Heart left ventricle (tissue), 16 donors: Measurements from ENCODE around the gene STK35. TPM values are rescaled to one million over a fixed set of nuclear protein-coding genes. Genes with fewer than 3 reads are reported as not detected.

ENCODE experiments used
- ATAC-seq, 4 donors: fragments of 200-7000 bp; cut with Tn5 transposase; one replicate each; pipeline ENCODE4 v1.9.1; 2020 to 2022; ENCODE audit warnings: moderate library complexity in 4 of 4, mild to moderate bottlenecking in 3 of 4, moderate number of reproducible peaks in 1 of 4
- DNase-seq, 5 donors: peaks; one replicate each; pipeline ENCODE4 v3.0.0-alpha.2; 2020
- H3K27ac ChIP-seq, 12 donors: fragments of 200-600 bp; sonication (generic) in 4 of 12; one replicate each; pipeline versions ENCODE4 v1.5.0 to v1.8.0; 2016 to 2022; ENCODE audit warnings: mild to moderate bottlenecking in 2 of 12
- H3K27me3 ChIP-seq, 9 donors: fragments of 200-600 bp; sonication (generic) in 2 of 9; one replicate each; pipeline versions ENCODE4 v1.5.1 to v1.8.0; 2016 to 2022; ENCODE audit warnings: mild to moderate bottlenecking in 3 of 9
- H3K36me3 ChIP-seq, 9 donors: fragments of 200-600 bp; sonication (generic) in 2 of 9; one replicate each; pipeline versions ENCODE4 v1.5.0 to v1.8.0; 2018 to 2022; ENCODE audit warnings: mild to moderate bottlenecking in 2 of 9
- H3K4me1 ChIP-seq, 12 donors: fragments of 200-600 bp; sonication (generic) in 4 of 12; one replicate each; pipeline versions ENCODE4 v1.5.0 to v1.8.0; 2016 to 2022; ENCODE audit warnings: mild to moderate bottlenecking in 3 of 12
- H3K4me3 ChIP-seq, 12 donors: fragments of 200-600 bp; sonication (generic) in 4 of 12; one replicate each; pipeline versions ENCODE4 v1.5.0 to v1.8.0; 2017 to 2022; ENCODE audit warnings: mild to moderate bottlenecking in 9 of 12, moderate library complexity in 4 of 12
- H3K9me3 ChIP-seq, 12 donors: fragments of 200-600 bp; sonication (generic) in 4 of 12; one replicate each; pipeline versions ENCODE4 v1.5.0 to v1.8.0; 2016 to 2022; ENCODE audit warnings: mild to moderate bottlenecking in 1 of 12
- CTCF ChIP-seq, 12 donors: fragments of 200-600 bp; sonication (generic) in 4 of 12; IDR thresholded peaks; one replicate each; pipeline versions ENCODE4 v1.5.0 to v1.8.0; 2018 to 2022; ENCODE audit warnings: antibody characterized with exemption in 12 of 12, mild to moderate bottlenecking in 5 of 12
- POLR2A ChIP-seq, 2 donors: fragments of 450-650 bp; IDR thresholded peaks; one replicate each; pipeline ENCODE4 v1.6.1; 2017; ENCODE audit warnings: antibody characterized with exemption in 2 of 2, mild to moderate bottlenecking in 2 of 2, moderate library complexity in 2 of 2
- WGBS, 4 donors: extraction: QIAGEN DNeasy Blood & Tissue Kit in 2 of 4; methylation state at CpG; one replicate each; pipeline versions ENCODE4 v1.1.5 to v1.1.7; 2013 to 2018; 5-methylcytosine and 5-hydroxymethylcytosine counted together
- intact Hi-C, 10 donors: fragments of 100-400 bp; cut with DNase I; formaldehyde crosslinking; loops; one replicate each; pipeline versions ENCODE4 v1.11.1 to v1.14.2; 2022
- polyA plus RNA-seq, 2 donors: library from polyadenylated mRNA; stranded (reverse); fragments of 200-250 nt; gene quantifications; one replicate each; pipeline ENCODE4 v1.2.3, GENCODE V29; 2013
- total RNA-seq, 9 donors: library from RNA; depleted of rRNA in 2 of 9; stranded (reverse); fragments of >200 nt in 2 of 9; fragmentation: NEBNext Ultra II Directional in 3 of 9; extraction: Animal tissue kit (Norgen Biotek cat#: 25700) in 3 of 9; gene quantifications; one replicate each; pipeline versions ENCODE4 v1.1.0 to v1.2.4, GENCODE V29; 2016 to 2023
- donor health status: ischemic (EF 13 %, LVEDD 7.1; RV severe dilation, severe dysfunction).
- donor health status: healthy with polysubstance abuse.
- donor health status: DM: no; HTN: yes; CAD: no.
- donor health status: DM: no; HTN: no; CAD: no.
- donor health status: ischemic (EF 25% LVEDD 6.9; RV normal size, moderate dysfunction).
- donor health status: ischemic (EF 25% LVEDD 5.7; RV mildly dilated, moderate dysfunction).
- donor health status: healthy.
- donor health status: DM: yes; HTN: yes; CAD: no.
- donor health status: ischemic (EF 35%, LVEDD 5.7; RV mildly dilated, moderate dysfunction).
- donor health status: nonischemic (EF 11% LVEDD 7.7; RV severe dilation, severe dysfunction).
- donor health status: DM: yes; HTN: yes; CAD: no.
- donor health status: PGD.
- donor health status: ischemic (EF 29% LVEDD 5.4; RV normal size, mild dysfunction).
- donor health status: nonischemic (EF 23%, LVEDD 6.1; RV moderate dilation, normal function).

STK35 gene
- total and polyA plus RNA-seq, 11 donors: 6.0 to 23.0 (median 14.3) TPM

DNA sequence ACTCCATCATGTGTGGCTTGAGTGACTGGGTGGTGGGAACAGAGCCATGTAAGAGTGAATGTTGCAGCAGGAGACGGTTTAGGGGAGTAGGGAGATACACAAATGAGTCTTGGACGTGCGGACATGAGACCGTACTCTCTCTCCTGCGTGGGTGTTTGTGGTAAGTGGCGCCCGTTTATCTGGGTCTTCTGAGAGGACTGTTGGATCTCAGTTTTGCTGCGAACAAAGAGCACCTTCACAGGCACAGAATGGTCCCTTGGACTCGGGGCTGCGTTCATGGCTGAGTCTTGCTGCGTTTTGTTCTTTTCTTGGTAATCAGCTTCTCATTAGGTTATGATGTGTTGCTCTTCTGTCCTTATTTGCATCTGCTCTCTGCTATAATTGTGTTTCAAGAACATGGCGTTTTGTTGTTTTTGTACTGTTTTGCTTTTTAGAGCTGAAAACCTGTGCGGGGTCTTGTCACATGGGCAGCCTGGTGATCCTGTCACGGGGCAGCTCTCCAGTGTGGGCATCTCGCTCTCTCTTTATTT, 28.5 kb downstream of the STK35 start:
- Histone ChIP-seq H3K9me3 (no peaks in the 10 kb centered on the region), H3K4me3 (no peak overlapping the region), H3K27ac (peak overlapping the region in 5 of 12 donors; percentile 2 to 35 (median 21)), H3K36me3 (peaks cover 0 to 12% (median 0%) of the 10 kb centered on the region in 9 donors), H3K4me1 (peaks cover 8 to 91% (median 68%) of the 10 kb centered on the region in 12 donors), H3K27me3 (no peaks in the 10 kb centered on the region)
- ATAC-seq (no peak), DNase-seq (no peak)
- 73 to 87% (median 82%) methylated on average over 15 of the region's 15 CpGs for WGBS, 4 donors
- intact Hi-C loops: no loop called here
- TF ChIP-seq POLR2A (IDR thresholded peaks at IDR 0.05): no peak
- TF ChIP-seq CTCF (IDR thresholded peaks at IDR 0.05): no peak

- no peak overlapping the region for H3K4me3 ChIP-seq
- H3K36me3 ChIP-seq: peaks cover 0 to 7% (median 0%) of the 10 kb centered on the region in 9 donors
- peaks cover 7 to 91% (median 66%) of the 10 kb centered on the region in 12 donors for H3K4me1 ChIP-seq
- H3K9me3 ChIP-seq: no peaks in the 10 kb centered on the region
- peak overlapping the region in 3 of 12 donors; percentile 21 to 63 (median 29) for H3K27ac ChIP-seq
- H3K27me3 ChIP-seq: no peaks in the 10 kb centered on the region
- ATAC-seq (no peak), DNase-seq (no peak)
- intact Hi-C loops: no loop called here
- 84 to 90% (median 87%) methylated on average over 9 of the region's 9 CpGs for WGBS, 4 donors
- no peak for TF ChIP-seq CTCF (IDR thresholded peaks at IDR 0.05)
These were observed 29.1 kb downstream of the STK35 start for GRCh38 chr20:2130683-2131082.

GRCh38 chr20:2131366-2131765, 29.7 kb downstream of the STK35 start:
- no peaks in the 10 kb centered on the region for H3K27me3 ChIP-seq
- H3K27ac ChIP-seq: peak overlapping the region in 5 of 12 donors; percentile 6 to 88 (median 57)
- peak in 1 of 4 donors; percentile 18 for ATAC-seq
- intact Hi-C loops: no loop called here
- WGBS, 4 donors: 95 to 98% (median 97%) methylated on average over 3 of the region's 3 CpGs
- DNase-seq: no peak
- peaks cover 7 to 88% (median 65%) of the 10 kb centered on the region in 12 donors for H3K4me1 ChIP-seq
- TF ChIP-seq POLR2A (IDR thresholded peaks at IDR 0.05): no peak
- TF ChIP-seq CTCF (IDR thresholded peaks at IDR 0.05): no peak
- H3K4me3 ChIP-seq: no peak overlapping the region
- H3K36me3 ChIP-seq: peaks cover 0 to 6% (median 0%) of the 10 kb centered on the region in 9 donors
- H3K9me3 ChIP-seq: no peaks in the 10 kb centered on the region

GRCh38 chr20:2132461-2132901, 30.9 kb downstream of the STK35 start:
- ATAC-seq: peak in 3 of 4 donors; percentile 35 to 50 (median 43)
- no peaks in the 10 kb centered on the region for H3K27me3 ChIP-seq
- TF ChIP-seq POLR2A (IDR thresholded peaks at IDR 0.05) (no peak), CTCF (IDR thresholded peaks at IDR 0.05) (no peak)
- H3K36me3 ChIP-seq: peaks cover 0 to 6% (median 0%) of the 10 kb centered on the region in 9 donors
- DNase-seq: no peak
- H3K4me3 ChIP-seq: no peak overlapping the region
- no peaks in the 10 kb centered on the region for H3K9me3 ChIP-seq
- peaks cover 7 to 85% (median 55%) of the 10 kb centered on the region in 12 donors for H3K4me1 ChIP-seq
- intact Hi-C loops: no loop called here
- 80 to 92% (median 91%) methylated on average over 3 of the region's 3 CpGs for WGBS, 4 donors
- peak overlapping the region in 7 of 12 donors; percentile 25 to 88 (median 53) for H3K27ac ChIP-seq
